WI38 (cell line): ENCODE measurements around the gene HLA-DOA.

Experiments
- H3K4me3 ChIP-seq: 2 replicates; pipeline ENCODE4 v1.5.1; 2011; ENCODE audit warnings: low read depth, mild to moderate bottlenecking, control low read depth, low read length
- CTCF ChIP-seq: IDR thresholded peaks from 2 replicates; pipeline ENCODE4 v1.5.1; 2012; ENCODE audit warnings: low read depth, mild to moderate bottlenecking, control low read depth, low read length

Gene HLA-DOA

GRCh38 chr6:32956176-32956575, 53.2 kb downstream of the HLA-DOA start:
- no peak overlapping the region for H3K4me3 ChIP-seq
- TF ChIP-seq CTCF: no peak

- H3K4me3 ChIP-seq: no peak overlapping the region
- TF ChIP-seq CTCF: peak; percentile 44
Measured at GRCh38 chr6:32954986-32955802, 54.2 kb downstream of the HLA-DOA start.

GRCh38 chr6:32954267-32954666, 55.1 kb downstream of the HLA-DOA start:
- no peak for TF ChIP-seq CTCF
- no peak overlapping the region for H3K4me3 ChIP-seq
